A549 (cell line): Measurements from ENCODE around the gene BMPER.

Experiments
- CHD4 ChIP-seq: fragments of 200-600 bp; sonication (generic); IDR thresholded peaks from 2 replicates; pipeline ENCODE4 v1.6.1; 2016; ENCODE audit warnings: antibody characterized with exemption, mild to moderate bottlenecking, borderline replicate concordance
- POLR2A ChIP-seq: IDR thresholded peaks from 2 replicates; pipeline ENCODE4 v1.6.1; 2012; ENCODE audit warnings: mild to moderate bottlenecking, low read length

DNA sequence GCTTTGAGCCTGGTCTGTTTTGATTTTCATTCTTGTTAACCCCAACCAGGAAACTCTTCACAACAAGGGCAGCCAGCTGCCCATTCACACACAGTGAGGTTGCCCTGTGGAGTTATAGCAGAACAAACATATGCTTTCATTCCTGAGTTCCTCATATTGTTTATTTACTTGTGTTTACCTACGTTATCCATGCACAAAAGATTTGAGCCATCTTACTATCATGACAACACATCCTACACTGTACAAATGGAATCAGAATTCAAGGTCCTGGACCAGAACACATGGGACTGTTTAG is 21.7 kb upstream of the BMPER start:
- no peak for TF ChIP-seq CHD4
- TF ChIP-seq POLR2A: no peak
